Activated CD8-positive, alpha-beta memory T cell treated with anti-CD3 and anti-CD28 coated beads for 24 hours (primary cell): ENCODE measurements around the gene HERC2.

Experiments used
- DNase-seq: peaks from one replicate; pipeline ENCODE4 v3.0.0-alpha.2; 2020

HERC2 gene

GRCh38 chr15:28093752-28094535 is 228.0 kb downstream of the HERC2 start:
- DNase-seq = no peak

DNA sequence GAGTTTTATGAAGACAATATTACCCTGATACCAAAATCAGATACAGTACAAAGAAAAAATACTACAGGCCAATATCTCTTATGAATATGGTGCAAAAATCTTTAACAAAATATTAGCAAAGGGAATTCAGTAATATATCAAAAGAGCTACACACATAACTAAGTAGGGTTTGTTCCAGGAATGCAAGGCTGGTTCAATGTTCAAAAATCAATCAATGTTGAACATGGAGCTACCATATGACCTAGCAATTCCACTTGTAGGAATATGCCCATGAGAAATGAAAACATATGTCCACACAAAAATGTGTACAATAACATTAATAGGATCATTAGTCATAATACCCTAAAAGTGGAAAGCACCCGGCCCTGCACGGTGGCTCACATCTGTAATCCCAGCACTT is 230.7 kb downstream of the HERC2 start:
- DNase-seq = no peak

- peak; percentile 77 for DNase-seq
These were observed 235.7 kb downstream of the HERC2 start for GRCh38 chr15:28086175-28086703.

- DNase-seq = no peak
These were observed 236.3 kb downstream of the HERC2 start for GRCh38 chr15:28085489-28086174.

DNA sequence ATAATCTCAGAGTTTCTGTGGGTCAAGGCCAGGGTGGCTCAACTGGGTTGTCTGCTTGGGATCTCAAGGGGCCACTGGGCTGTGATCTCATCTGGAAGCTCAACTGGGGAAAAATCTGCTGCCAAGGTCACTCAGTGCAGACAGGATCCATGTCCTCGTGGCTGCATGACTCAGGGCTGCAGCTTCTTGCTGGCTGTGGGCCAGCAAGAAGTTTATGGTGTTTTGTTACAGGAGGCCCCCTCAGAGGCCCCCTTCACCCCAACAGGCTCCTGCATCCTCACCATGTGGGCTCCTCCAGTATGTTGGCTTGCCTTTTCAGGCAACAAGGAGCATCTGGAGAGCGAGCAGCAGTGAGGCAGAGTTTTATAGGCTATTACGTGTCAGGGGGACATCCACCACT is 237.4 kb downstream of the HERC2 start:
- DNase-seq = no peak

DNA sequence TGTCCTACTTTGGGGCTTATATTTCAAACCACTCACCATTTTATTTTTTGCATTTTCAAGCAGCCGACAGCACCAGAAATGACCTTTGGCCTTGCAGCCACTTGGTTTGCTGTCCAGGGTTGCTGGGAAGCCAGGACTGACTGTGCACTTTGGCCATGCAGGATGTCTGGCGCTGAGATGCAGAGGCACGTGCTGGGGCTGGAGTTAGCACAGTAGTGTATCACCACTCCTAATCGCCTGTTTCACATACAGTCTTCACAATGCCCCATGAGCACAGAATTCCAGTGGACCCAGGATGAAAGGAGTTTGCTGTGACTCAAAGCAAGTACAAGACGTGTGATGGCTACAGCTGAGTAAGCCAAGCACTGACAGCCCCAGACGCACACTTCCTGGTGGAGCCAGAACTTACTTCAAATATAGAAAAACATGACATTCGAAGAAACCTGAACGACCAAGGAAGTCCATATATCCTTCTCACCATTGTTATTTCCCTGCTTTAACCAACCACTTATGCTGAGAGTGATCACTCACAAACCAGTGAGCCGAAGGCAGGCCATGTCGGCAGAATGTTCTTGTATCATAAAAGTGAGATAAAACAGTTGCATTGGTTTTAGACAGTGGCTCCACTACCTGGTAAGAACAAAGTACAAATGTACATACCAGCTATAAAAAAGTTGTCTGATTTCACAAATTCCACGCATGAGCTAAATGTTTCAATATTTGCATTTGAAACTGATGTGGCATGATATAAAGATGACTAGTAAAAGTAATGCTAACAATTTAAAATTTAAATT is 238.9 kb downstream of the HERC2 start:
- no peak for DNase-seq

GRCh38 chr15:28081594-28081993 is 240.4 kb downstream of the HERC2 start:
- DNase-seq = no peak

DNA sequence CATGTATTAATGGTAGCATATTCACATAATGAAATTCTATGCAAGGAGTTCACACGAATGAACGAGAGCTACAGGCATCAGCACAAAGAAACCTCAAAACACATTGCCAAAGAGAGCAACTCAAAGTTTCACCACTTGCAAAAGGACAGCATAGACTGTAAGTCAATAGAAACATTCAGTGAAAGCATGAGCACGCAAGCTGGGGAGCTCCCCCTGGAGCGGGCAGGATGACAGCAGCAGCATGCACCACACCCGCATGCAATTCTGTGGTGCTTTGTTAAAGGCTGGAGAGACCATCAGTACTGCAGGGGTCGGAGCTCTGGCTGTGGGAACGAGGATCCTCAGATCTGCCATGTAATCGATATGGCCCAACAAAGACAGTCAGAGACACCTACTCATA is 241.6 kb downstream of the HERC2 start:
- no peak for DNase-seq

GRCh38 chr15:28079313-28079969 is 242.5 kb downstream of the HERC2 start:
- no peak for DNase-seq

DNA sequence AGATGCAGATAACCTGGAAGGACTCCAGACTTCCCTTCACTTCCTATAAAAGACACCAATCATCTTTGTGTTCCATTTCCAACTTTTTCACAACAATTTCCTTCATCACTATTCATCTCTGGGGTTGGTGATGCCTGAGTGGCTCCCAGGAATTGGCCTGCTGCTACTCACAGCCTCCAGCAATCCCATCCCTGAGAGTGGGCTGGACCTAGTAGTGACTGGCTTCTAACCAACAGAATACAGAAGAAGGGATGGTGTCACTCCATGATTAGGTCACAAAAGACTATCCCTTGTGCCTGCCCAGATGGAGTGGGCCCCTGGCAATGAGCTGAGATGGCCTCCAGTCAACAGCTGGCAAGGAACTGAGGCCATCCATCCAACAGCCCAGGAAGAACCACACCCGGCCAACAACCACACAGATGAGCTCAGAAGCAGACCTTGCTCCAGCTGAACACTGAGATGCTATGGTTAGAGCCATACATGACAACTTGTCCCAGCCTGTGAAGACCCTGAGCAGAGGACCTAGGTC is 243.7 kb downstream of the HERC2 start:
- DNase-seq = no peak

GRCh38 chr15:28075573-28075972 is 246.4 kb downstream of the HERC2 start:
- DNase-seq = no peak

- no peak for DNase-seq
These were observed 253.0 kb downstream of the HERC2 start for GRCh38 chr15:28068930-28069329.

- DNase-seq = no peak
These were observed 255.7 kb downstream of the HERC2 start for GRCh38 chr15:28066231-28066630.
